Stimulated activated effector memory CD8-positive, alpha-beta T cell treated with anti-CD3 and anti-CD28 coated beads, Interleukin-12 subunit alpha, Interleukin-12 subunit beta, amount 100 ng/mL, for 72 hours (primary cell): ENCODE results near the gene BPGM.

ENCODE experiments used
- ATAC-seq: fragments of 150-1000 bp; cut with Tn5 transposase; 2 replicates; pipeline ENCODE4 v1.10.0; 2021
- DNase-seq, 2 donors: peaks; one replicate each; pipeline ENCODE4 v3.0.0; 2021 to 2022; ENCODE audit warnings: low spot score in 2 of 2
- H3K27ac Mint-ChIP-seq: one replicate; pipeline ENCODE4 v1.8.0; 2022; ENCODE audit warnings: mild to moderate bottlenecking, mixed read lengths
- H3K36me3 Mint-ChIP-seq: one replicate; pipeline ENCODE4 v1.8.0; 2022; ENCODE audit warnings: mild to moderate bottlenecking, mixed read lengths
- H3K4me1 Mint-ChIP-seq: one replicate; pipeline ENCODE4 v1.8.0; 2022; ENCODE audit warnings: mixed read lengths
- H3K4me3 Mint-ChIP-seq: one replicate; pipeline ENCODE4 v1.8.0; 2022; ENCODE audit warnings: mild to moderate bottlenecking, mixed read lengths
- H3K9me3 Mint-ChIP-seq: one replicate; pipeline ENCODE4 v1.8.0; 2022; ENCODE audit warnings: mixed read lengths

BPGM gene

GRCh38 chr7:134646425-134647305, at the start of gene BPGM:
TSS of gene BPGM (plus strand) at chr7:134646853. CDS start at chr7:134661508, 14,655 bp downstream.
- DNase-seq (peak; percentile 86 to 97), ATAC-seq (peak; percentile 99)
- peaks cover 34% of the 10 kb centered on the region for H3K4me1 Mint-ChIP-seq
- no peak within 1 kb of the TSS for H3K27ac Mint-ChIP-seq
- H3K36me3 Mint-ChIP-seq: peaks cover 12% of the 10 kb centered on the region
- no peak within 1 kb of the TSS for H3K4me3 Mint-ChIP-seq
- no peaks in the 10 kb centered on the region for H3K9me3 Mint-ChIP-seq

DNA sequence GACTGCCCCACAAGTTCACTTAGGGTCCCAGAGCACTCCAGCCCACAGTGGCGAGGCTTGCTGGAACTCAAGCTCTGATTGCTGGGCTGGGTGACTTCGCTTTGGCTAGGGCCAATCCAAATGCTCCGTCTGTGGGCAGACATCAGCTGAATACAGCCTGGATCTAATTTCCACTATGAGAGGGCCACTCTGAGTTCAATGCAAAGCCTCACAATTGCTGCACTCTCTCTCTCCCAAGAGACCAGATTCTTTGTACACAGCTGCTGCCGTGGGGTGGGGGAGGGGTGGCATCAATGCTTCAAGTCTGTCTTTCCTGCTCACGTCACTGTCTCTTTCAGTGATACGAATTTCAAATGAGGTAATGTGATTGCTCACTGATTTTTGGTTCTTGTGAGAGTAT, 47.3 kb upstream of the BPGM start:
- ATAC-seq (no peak), DNase-seq (no peak)
- no peaks in the 10 kb centered on the region for H3K4me1 Mint-ChIP-seq
- no peak overlapping the region for H3K27ac Mint-ChIP-seq
- no peak overlapping the region for H3K4me3 Mint-ChIP-seq
- H3K9me3 Mint-ChIP-seq: peaks cover 4% of the 10 kb centered on the region
- H3K36me3 Mint-ChIP-seq: no peaks in the 10 kb centered on the region

DNA sequence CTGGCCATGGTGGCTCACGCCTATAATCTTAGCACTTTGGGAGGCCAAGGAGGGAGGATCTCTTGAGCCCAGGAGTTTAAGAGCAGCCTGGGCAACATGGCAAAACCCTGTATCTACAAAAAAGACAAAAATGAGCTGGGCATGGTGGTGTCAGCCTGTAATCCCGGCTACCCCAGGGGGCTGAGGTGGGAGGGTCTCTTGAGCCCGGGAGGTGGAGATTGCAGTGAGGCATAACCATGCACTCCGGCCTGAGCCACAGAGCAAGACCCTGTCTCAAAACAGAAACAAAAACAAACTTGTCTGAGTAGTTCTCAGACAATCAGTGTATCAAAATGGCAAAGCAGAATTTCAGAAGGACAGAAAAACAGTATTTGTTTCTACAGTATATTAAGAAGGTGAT, 45.2 kb upstream of the BPGM start:
- no peak overlapping the region for H3K27ac Mint-ChIP-seq

GRCh38 chr7:134602881-134603451, 43.7 kb upstream of the BPGM start:
- Mint-ChIP-seq H3K36me3 (no peaks in the 10 kb centered on the region), H3K4me1 (peaks cover 6% of the 10 kb centered on the region), H3K4me3 (no peak overlapping the region), H3K27ac (no peak overlapping the region), H3K9me3 (peaks cover 4% of the 10 kb centered on the region)
- ATAC-seq (no peak), DNase-seq (no peak)

More for the DNA sequence above, 45.2 kb upstream of the BPGM start:
- Mint-ChIP-seq H3K4me1 (peaks cover 4% of the 10 kb centered on the region), H3K36me3 (no peaks in the 10 kb centered on the region), H3K4me3 (no peak overlapping the region), H3K9me3 (peaks cover 4% of the 10 kb centered on the region)
- DNase-seq: no peak
- no peak for ATAC-seq

- H3K36me3 Mint-ChIP-seq: no peaks in the 10 kb centered on the region
- peak overlapping the region; percentile 13 for H3K4me3 Mint-ChIP-seq
- no peaks in the 10 kb centered on the region for H3K9me3 Mint-ChIP-seq
- DNase-seq (peak; percentile 24 to 73), ATAC-seq (peak; percentile 85)
- peaks cover 6% of the 10 kb centered on the region for H3K4me1 Mint-ChIP-seq
- no peak overlapping the region for H3K27ac Mint-ChIP-seq
Measured at GRCh38 chr7:134605978-134606923, 40.4 kb upstream of the BPGM start.

- no peaks in the 10 kb centered on the region for H3K9me3 Mint-ChIP-seq
- no peak overlapping the region for H3K27ac Mint-ChIP-seq
Measured at GRCh38 chr7:134611611-134612151, 35.0 kb upstream of the BPGM start.

GRCh38 chr7:134612197-134612596, 34.5 kb upstream of the BPGM start:
- Mint-ChIP-seq H3K4me1 (peaks cover 10% of the 10 kb centered on the region), H3K36me3 (no peaks in the 10 kb centered on the region), H3K27ac (no peak overlapping the region), H3K4me3 (no peak overlapping the region), H3K9me3 (no peaks in the 10 kb centered on the region)
- DNase-seq (no peak), ATAC-seq (no peak)

More at GRCh38 chr7:134611611-134612151, 35.0 kb upstream of the BPGM start:
- Mint-ChIP-seq H3K36me3 (no peaks in the 10 kb centered on the region), H3K4me3 (no peak overlapping the region), H3K4me1 (peaks cover 10% of the 10 kb centered on the region)
- ATAC-seq: no peak
- DNase-seq: no peak

GRCh38 chr7:134613623-134614347, 32.9 kb upstream of the BPGM start:
- Mint-ChIP-seq H3K27ac (peak overlapping the region; percentile 54), H3K4me3 (no peak overlapping the region), H3K36me3 (no peaks in the 10 kb centered on the region), H3K9me3 (no peaks in the 10 kb centered on the region), H3K4me1 (peaks cover 14% of the 10 kb centered on the region)
- DNase-seq (peak in 1 of 2 donors; percentile 61), ATAC-seq (peak; percentile 92)

- ATAC-seq (no peak), DNase-seq (no peak)
- Mint-ChIP-seq H3K4me1 (peaks cover 14% of the 10 kb centered on the region), H3K4me3 (no peak overlapping the region), H3K9me3 (no peaks in the 10 kb centered on the region), H3K36me3 (no peaks in the 10 kb centered on the region), H3K27ac (no peak overlapping the region)
Measured at GRCh38 chr7:134616611-134617010, 30.0 kb upstream of the BPGM start.

- DNase-seq (no peak), ATAC-seq (no peak)
- Mint-ChIP-seq H3K4me1 (peaks cover 10% of the 10 kb centered on the region), H3K9me3 (no peaks in the 10 kb centered on the region), H3K27ac (no peak overlapping the region), H3K4me3 (no peak overlapping the region), H3K36me3 (no peaks in the 10 kb centered on the region)
Measured at GRCh38 chr7:134618756-134619530, 27.7 kb upstream of the BPGM start.

GRCh38 chr7:134619627-134620331, 26.9 kb upstream of the BPGM start:
- peaks cover 4% of the 10 kb centered on the region for H3K4me1 Mint-ChIP-seq
- ATAC-seq (peak; percentile 58), DNase-seq (no peak)
- no peak overlapping the region for H3K27ac Mint-ChIP-seq
- no peak overlapping the region for H3K4me3 Mint-ChIP-seq
- no peaks in the 10 kb centered on the region for H3K9me3 Mint-ChIP-seq
- no peaks in the 10 kb centered on the region for H3K36me3 Mint-ChIP-seq

DNA sequence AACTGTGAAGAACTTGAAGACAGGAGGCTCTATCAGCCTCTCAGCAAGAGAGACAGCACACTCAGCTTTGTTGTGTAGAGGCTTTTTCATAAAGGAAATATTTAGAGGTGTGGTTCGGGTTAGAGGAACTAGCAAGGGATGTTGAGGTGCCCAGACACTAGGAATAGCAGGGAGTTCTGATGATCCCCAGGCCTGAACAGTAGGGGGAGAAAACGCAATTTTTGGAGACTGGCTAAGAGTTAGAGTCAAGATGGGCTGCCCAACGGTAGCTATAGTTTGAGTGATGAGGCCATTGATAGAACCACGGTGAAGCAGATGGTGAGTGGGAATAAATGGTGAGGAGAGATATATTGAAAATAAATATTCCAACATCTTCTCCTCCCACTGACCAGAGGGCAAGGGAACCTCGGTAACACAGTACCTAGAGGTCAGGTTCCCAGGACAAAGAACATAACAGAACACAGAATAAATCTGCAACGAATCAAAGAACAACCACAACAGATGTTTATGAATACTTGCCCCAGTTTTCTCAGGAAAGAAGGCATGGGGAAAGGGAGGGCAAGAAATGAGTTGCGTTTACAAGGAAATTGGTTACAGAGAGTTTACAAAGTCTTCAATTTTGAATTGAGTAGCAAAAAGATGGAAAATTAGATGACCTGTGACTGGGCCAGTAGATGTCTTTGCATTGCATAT, 24.2 kb upstream of the BPGM start:
- Mint-ChIP-seq H3K4me3 (no peak overlapping the region), H3K27ac (no peak overlapping the region), H3K9me3 (no peaks in the 10 kb centered on the region), H3K4me1 (peaks cover 4% of the 10 kb centered on the region), H3K36me3 (no peaks in the 10 kb centered on the region)
- no peak for DNase-seq
- no peak for ATAC-seq

DNA sequence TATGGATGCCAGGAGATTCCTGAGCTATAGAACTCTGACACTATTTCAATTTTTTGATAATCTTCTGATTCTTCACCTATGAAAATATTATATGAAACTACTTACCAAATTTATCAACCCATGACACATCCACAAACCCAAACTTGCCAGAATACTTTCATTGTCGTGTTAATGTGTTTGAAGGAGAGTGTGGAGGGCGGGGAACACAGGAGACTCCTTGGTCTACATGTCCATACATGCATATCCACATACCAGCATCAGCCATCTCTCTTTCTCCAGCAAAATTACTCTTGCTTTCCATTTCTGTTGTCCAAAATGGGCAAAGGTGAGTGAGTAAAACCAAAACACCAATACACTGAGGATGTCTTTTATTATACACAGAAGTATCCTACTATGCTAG, 23.5 kb upstream of the BPGM start:
- ATAC-seq (no peak), DNase-seq (no peak)
- no peaks in the 10 kb centered on the region for H3K4me1 Mint-ChIP-seq
- H3K36me3 Mint-ChIP-seq: no peaks in the 10 kb centered on the region
- no peak overlapping the region for H3K4me3 Mint-ChIP-seq
- H3K9me3 Mint-ChIP-seq: no peaks in the 10 kb centered on the region
- no peak overlapping the region for H3K27ac Mint-ChIP-seq
